Common myeloid progenitor, CD34-positive (primary cell): Measurements from ENCODE around the gene SPDYE2.
A peak's percentile ranks its signal among the peaks of the same experiment; 100 is the strongest.
"Not testable (repeated sequence)": the region's sequence is repeated elsewhere in the genome, so short reads cannot be mapped to it uniquely, and the experiment has no call there.

Experiments
- CTCF ChIA-PET: fragments of 350-600 bp; sonication (Branson Sonifier 250); formaldehyde crosslinking; loops from one replicate; lab custom pipeline; 2021; ENCODE audit warnings: antibody characterized with exemption; lab: Charles Lee
- POLR2A ChIA-PET: fragments of 350-600 bp; sonication (Branson Sonifier 250); formaldehyde crosslinking; loops from one replicate; lab custom pipeline; 2021; ENCODE audit warnings: antibody characterized with exemption; lab: Charles Lee
- DNase-seq, 3 donors: peaks; one replicate each; pipeline versions ENCODE4 v3.0.0 to v3.0.0-alpha.2; 2013
- H3K27ac ChIP-seq, 2 experiments: 1 replicate in 1 of 2; 2 replicates in 1 of 2; pipeline ENCODE4 v1.7.0; 2013; ENCODE audit warnings: inconsistent platforms in 2 of 2, low read length in 2 of 2, mild to moderate bottlenecking in 2 of 2, low read depth in 1 of 2, moderate library complexity in 1 of 2; ENCODE audit not compliant: severe bottlenecking in 2 of 2, insufficient read depth in 1 of 2, poor library complexity in 1 of 2
- H3K27me3 ChIP-seq, 5 experiments: replicated peaks in 2 of 5; 1 replicate in 3 of 5; 2 replicates in 2 of 5; pipeline versions ENCODE4 v1.6.1 to v1.7.0; 2013; ENCODE audit warnings: low read length in 4 of 5, mild to moderate bottlenecking in 2 of 5, moderate library complexity in 2 of 5, inconsistent platforms in 1 of 5; ENCODE audit not compliant: insufficient read depth in 5 of 5, control insufficient read depth in 4 of 5
- H3K36me3 ChIP-seq, 4 experiments: 1 replicate in 2 of 4; 2 replicates in 2 of 4; pipeline versions ENCODE4 v1.6.1 to v1.7.0; 2013; ENCODE audit warnings: low read length in 3 of 4, control low read depth in 1 of 4, mild to moderate bottlenecking in 1 of 4; ENCODE audit not compliant: control insufficient read depth in 4 of 4, insufficient read depth in 4 of 4
- H3K4me1 ChIP-seq, 4 experiments: 1 replicate in 3 of 4; 2 replicates in 1 of 4; pipeline versions ENCODE4 v1.6.1 to v1.7.1; 2013; ENCODE audit warnings: low read length in 3 of 4, mild to moderate bottlenecking in 3 of 4, control low read depth in 1 of 4, inconsistent platforms in 1 of 4, moderate library complexity in 1 of 4; ENCODE audit not compliant: control insufficient read depth in 4 of 4, insufficient read depth in 4 of 4; ENCODE audit errors: control extremely low read depth in 1 of 4
- H3K4me3 ChIP-seq, 7 experiments: 1 replicate in 4 of 7; 2 replicates in 3 of 7; pipeline versions ENCODE4 v1.5.1 to v1.7.0; 2013; ENCODE audit warnings: mild to moderate bottlenecking in 7 of 7, low read length in 6 of 7, moderate library complexity in 6 of 7, inconsistent platforms in 2 of 7, low read depth in 2 of 7, control low read depth in 1 of 7; ENCODE audit not compliant: insufficient read depth in 4 of 7, control insufficient read depth in 1 of 7; ENCODE audit errors: extremely low read depth in 1 of 7
- H3K9me3 ChIP-seq, 5 experiments: 1 replicate in 4 of 5; 2 replicates in 1 of 5; pipeline versions ENCODE4 v1.6.1 to v1.7.1; 2013; ENCODE audit warnings: low read length in 4 of 5, mild to moderate bottlenecking in 2 of 5, inconsistent platforms in 1 of 5, low read depth in 1 of 5, moderate library complexity in 1 of 5; ENCODE audit not compliant: control insufficient read depth in 4 of 5, insufficient read depth in 2 of 5; ENCODE audit errors: control extremely low read depth in 1 of 5
- WGBS: methylation state at CpG from one replicate; pipeline ENCODE4 v1.1.5; 2013; ENCODE audit not compliant: insufficient coverage; 5-methylcytosine and 5-hydroxymethylcytosine counted together

Gene SPDYE2

GRCh38 chr7:102542771-102543170 lies 8.3 kb upstream of the SPDYE2 start:
- WGBS: no CpG with 5 or more reads among the region's 11 CpGs
- H3K36me3 ChIP-seq, H3K9me3 ChIP-seq, H3K27me3 ChIP-seq, H3K4me3 ChIP-seq, H3K4me1 ChIP-seq, CTCF ChIA-PET, DNase-seq, POLR2A ChIA-PET, H3K27ac ChIP-seq: not testable (repeated sequence)

- H3K27me3 ChIP-seq, H3K36me3 ChIP-seq, DNase-seq, H3K9me3 ChIP-seq, H3K4me1 ChIP-seq, H3K4me3 ChIP-seq, POLR2A ChIA-PET, CTCF ChIA-PET, H3K27ac ChIP-seq: not testable (repeated sequence)
- no CpG with 5 or more reads among the region's 8 CpGs for WGBS
Observed at GRCh38 chr7:102543596-102543995, 7.4 kb upstream of the SPDYE2 start, which contains the start of gene UPK3BL2. UPK3BL2 (minus strand) TSS chr7:102543696; CDS start chr7:102543636, 60 bp downstream.

- H3K27ac ChIP-seq, H3K36me3 ChIP-seq, CTCF ChIA-PET, H3K4me3 ChIP-seq, POLR2A ChIA-PET, DNase-seq, H3K4me1 ChIP-seq, H3K9me3 ChIP-seq, H3K27me3 ChIP-seq: not testable (repeated sequence)
- no CpG with 5 or more reads among the region's 1 CpG for WGBS
Observed at GRCh38 chr7:102544372-102544771, 6.7 kb upstream of the SPDYE2 start.

GRCh38 chr7:102545288-102545687 lies 5.7 kb upstream of the SPDYE2 start:
- no CpG with 5 or more reads among the region's 12 CpGs for WGBS
- H3K27ac ChIP-seq, H3K4me3 ChIP-seq, CTCF ChIA-PET, H3K27me3 ChIP-seq, H3K9me3 ChIP-seq, POLR2A ChIA-PET, DNase-seq, H3K36me3 ChIP-seq, H3K4me1 ChIP-seq: not testable (repeated sequence)

GRCh38 chr7:102546353-102546752 lies 4.7 kb upstream of the SPDYE2 start:
- H3K36me3 ChIP-seq, DNase-seq, H3K9me3 ChIP-seq, CTCF ChIA-PET, H3K27me3 ChIP-seq, POLR2A ChIA-PET, H3K4me3 ChIP-seq, H3K27ac ChIP-seq, H3K4me1 ChIP-seq: not testable (repeated sequence)
- WGBS: no CpG with 5 or more reads among the region's 6 CpGs

GRCh38 chr7:102568620-102569019 lies 17.6 kb downstream of the SPDYE2 start:
- CTCF ChIA-PET, POLR2A ChIA-PET, H3K9me3 ChIP-seq, H3K4me1 ChIP-seq, H3K4me3 ChIP-seq, H3K27ac ChIP-seq, DNase-seq, H3K27me3 ChIP-seq, H3K36me3 ChIP-seq: not testable (repeated sequence)
- no CpG with 5 or more reads among the region's 11 CpGs for WGBS

GRCh38 chr7:102572261-102573239 lies 21.5 kb downstream of the SPDYE2 start, which contains the start of gene POLR2J3:
POLR2J3 (minus strand) TSS chr7:102572583; CDS start chr7:102572521, 62 bp downstream.
- peak within 1 kb of the TSS; percentile 51 to 85 (median 73) for H3K4me3 ChIP-seq
- H3K36me3 ChIP-seq, H3K9me3 ChIP-seq, POLR2A ChIA-PET, H3K27me3 ChIP-seq, H3K4me1 ChIP-seq, CTCF ChIA-PET: not testable (repeated sequence)
- peak within 1 kb of the TSS; percentile 54 to 82 for H3K27ac ChIP-seq
- DNase-seq: peak in 2 of 3 donors; percentile 90 to 94
- 0% methylated on average over 23 of the region's 64 CpGs for WGBS
